Nephron (organoid): Measurements from ENCODE around the gene FGGY.
A peak's percentile ranks its signal among the peaks of the same experiment; 100 is the strongest.

ENCODE experiments used
- H3K27ac Mint-ChIP-seq, 3 experiments: 2 replicates each; pipeline ENCODE4 v1.8.0; 2020; ENCODE audit warnings: mixed read lengths in 3 of 3, mild to moderate bottlenecking in 2 of 3, moderate library complexity in 1 of 3
- H3K27me3 Mint-ChIP-seq: 2 replicates; pipeline ENCODE4 v1.8.0; 2021; ENCODE audit warnings: low read depth, mild to moderate bottlenecking, moderate library complexity, mixed read lengths
- H3K36me3 Mint-ChIP-seq: 2 replicates; pipeline ENCODE4 v1.8.0; 2020; ENCODE audit warnings: low read depth, mixed read lengths
- H3K4me1 Mint-ChIP-seq: 2 replicates; pipeline ENCODE4 v1.8.0; 2020; ENCODE audit warnings: mixed read lengths
- H3K4me3 Mint-ChIP-seq, 3 experiments: 2 replicates each; pipeline ENCODE4 v1.8.0; 2020; ENCODE audit warnings: mild to moderate bottlenecking in 3 of 3, mixed read lengths in 3 of 3, moderate library complexity in 2 of 3
- H3K9me3 Mint-ChIP-seq: 2 replicates; pipeline ENCODE4 v1.8.0; 2020; ENCODE audit warnings: mixed read lengths
- CTCF ChIP-seq, 3 experiments: fragments of 200-600 bp; sonication (generic); IDR thresholded peaks; one replicate each; pipeline ENCODE4 v1.5.0; 2021; ENCODE audit warnings: antibody characterized with exemption in 3 of 3; ENCODE audit not compliant: unreplicated experiment in 3 of 3

Gene FGGY

GRCh38 chr1:59592924-59593323 is 296.0 kb downstream of the FGGY start:
- Mint-ChIP-seq H3K36me3 (peaks cover 6% of the 10 kb centered on the region), H3K4me1 (peaks cover 15% of the 10 kb centered on the region), H3K27ac (peak overlapping the region; percentile 92 to 98 (median 97)), H3K4me3 (no peak overlapping the region), H3K9me3 (peaks cover 22% of the 10 kb centered on the region), H3K27me3 (no peaks in the 10 kb centered on the region)
- no peak for TF ChIP-seq CTCF (IDR thresholded peaks at IDR 0.05; ENCODE audit: unreplicated experiment in 3 of 3)

GRCh38 chr1:59593798-59594790 is 297.2 kb downstream of the FGGY start:
- peaks cover 6% of the 10 kb centered on the region for H3K36me3 Mint-ChIP-seq
- H3K4me3 Mint-ChIP-seq: peak overlapping the region in 2 of 3 experiments; percentile 14 to 16
- H3K4me1 Mint-ChIP-seq: peaks cover 15% of the 10 kb centered on the region
- peak overlapping the region; percentile 92 to 98 (median 97) for H3K27ac Mint-ChIP-seq
- no peaks in the 10 kb centered on the region for H3K27me3 Mint-ChIP-seq
- no peak for TF ChIP-seq CTCF (IDR thresholded peaks at IDR 0.05; ENCODE audit: unreplicated experiment in 3 of 3)
- H3K9me3 Mint-ChIP-seq: peaks cover 20% of the 10 kb centered on the region

- Mint-ChIP-seq H3K36me3 (no peaks in the 10 kb centered on the region), H3K27ac (peak overlapping the region; percentile 86 to 98 (median 92)), H3K27me3 (no peaks in the 10 kb centered on the region), H3K9me3 (peaks cover 10% of the 10 kb centered on the region), H3K4me1 (peaks cover 15% of the 10 kb centered on the region), H3K4me3 (no peak overlapping the region)
- TF ChIP-seq CTCF (IDR thresholded peaks at IDR 0.05; ENCODE audit: unreplicated experiment in 3 of 3): no peak
Observed at GRCh38 chr1:59595774-59596173, 298.9 kb downstream of the FGGY start.

GRCh38 chr1:59596432-59596831 is 299.5 kb downstream of the FGGY start:
- H3K9me3 Mint-ChIP-seq: peaks cover 3% of the 10 kb centered on the region
- H3K4me3 Mint-ChIP-seq: no peak overlapping the region
- H3K4me1 Mint-ChIP-seq: peaks cover 15% of the 10 kb centered on the region
- H3K36me3 Mint-ChIP-seq: no peaks in the 10 kb centered on the region
- no peak for TF ChIP-seq CTCF (IDR thresholded peaks at IDR 0.05; ENCODE audit: unreplicated experiment in 3 of 3)
- H3K27me3 Mint-ChIP-seq: no peaks in the 10 kb centered on the region
- peak overlapping the region; percentile 64 to 92 (median 76) for H3K27ac Mint-ChIP-seq

- Mint-ChIP-seq H3K36me3 (no peaks in the 10 kb centered on the region), H3K4me1 (peaks cover 15% of the 10 kb centered on the region), H3K4me3 (no peak overlapping the region), H3K27ac (peak overlapping the region; percentile 64 to 92 (median 76)), H3K9me3 (peaks cover 3% of the 10 kb centered on the region), H3K27me3 (no peaks in the 10 kb centered on the region)
- TF ChIP-seq CTCF (IDR thresholded peaks at IDR 0.05; ENCODE audit: unreplicated experiment in 3 of 3): no peak
Observed at GRCh38 chr1:59596956-59597355, 300.1 kb downstream of the FGGY start.
